ENCODE results near the gene MRPL10.

MRPL10 gene

GRCh38 chr17:47831003-47831933, at the start of gene MRPL10, which contains the start of gene LRRC46:
TSS of gene MRPL10 (minus strand) at chr17:47831541. CDS start at chr17:47831511, 30 bp downstream.
TSS of gene LRRC46 (plus strand) at chr17:47831670. CDS start at chr17:47831990, 320 bp downstream.
- peak; percentile 88 to 96 for DNase-seq

DNA sequence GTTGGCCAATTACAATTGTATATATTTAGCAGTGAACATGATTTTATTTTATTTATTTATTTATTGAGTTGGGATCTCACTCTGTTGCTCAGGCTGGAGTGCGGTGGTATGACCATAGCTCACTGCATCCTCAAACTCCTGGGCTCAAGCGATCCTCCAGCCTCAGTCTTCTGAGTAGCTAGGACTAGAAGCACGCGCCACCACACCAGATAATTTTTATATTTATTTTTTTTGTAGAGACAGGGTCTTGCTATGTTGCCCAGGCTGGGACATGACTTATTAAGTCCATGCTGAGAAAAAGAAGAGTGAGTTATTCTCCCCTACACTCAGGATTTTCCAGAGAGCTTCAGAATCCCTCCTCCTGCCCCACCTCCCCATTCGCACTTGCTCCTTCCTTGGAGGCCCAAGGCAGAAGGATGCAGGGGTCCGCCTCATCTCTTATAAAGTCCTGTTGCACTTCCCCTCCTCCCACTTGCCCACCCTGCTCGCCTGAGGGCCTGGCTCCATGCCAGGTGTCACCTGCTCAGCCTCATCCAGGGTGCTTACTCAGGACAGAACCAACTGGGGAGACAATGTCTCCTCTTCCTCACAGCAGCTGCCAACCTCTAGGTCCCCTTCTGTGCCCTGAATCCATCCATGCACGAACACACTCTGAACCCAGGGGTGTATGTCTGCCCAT, 48.6 kb upstream of the MRPL10 start:
- DNase-seq: no peak

DNA sequence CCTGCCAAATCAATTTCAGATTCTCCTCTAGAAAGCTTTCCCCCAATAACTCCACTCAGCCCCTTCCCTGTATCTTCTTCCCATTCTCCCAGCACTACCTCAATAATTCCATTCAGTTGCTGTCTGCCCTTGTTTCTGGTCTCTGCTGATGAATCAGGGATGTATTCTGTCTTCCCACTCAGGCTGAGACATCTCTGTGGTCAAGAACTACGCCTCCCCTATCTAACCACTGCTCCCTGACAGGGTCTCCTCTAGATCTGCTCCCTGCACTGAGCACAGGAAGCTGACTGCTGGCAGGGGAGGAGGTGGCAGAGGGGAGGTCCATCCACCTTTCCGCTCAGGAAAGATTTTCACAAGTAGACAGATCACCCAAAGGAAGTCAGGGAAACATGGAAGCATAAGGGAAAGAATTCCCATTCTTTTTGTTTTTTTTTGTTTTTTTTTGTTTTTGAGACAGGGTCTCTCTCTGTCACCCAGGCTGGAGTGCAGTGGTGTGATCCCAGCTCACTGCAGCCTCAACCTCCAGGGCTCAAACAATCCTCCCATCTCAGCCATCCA, 47.8 kb upstream of the MRPL10 start:
- DNase-seq: no peak

- DNase-seq: no peak
Observed at GRCh38 chr17:47878203-47879027, 47.1 kb upstream of the MRPL10 start.

GRCh38 chr17:47877368-47878034, 46.2 kb upstream of the MRPL10 start:
- no peak for DNase-seq

GRCh38 chr17:47875011-47875985, 44.0 kb upstream of the MRPL10 start:
- no peak for DNase-seq

DNA sequence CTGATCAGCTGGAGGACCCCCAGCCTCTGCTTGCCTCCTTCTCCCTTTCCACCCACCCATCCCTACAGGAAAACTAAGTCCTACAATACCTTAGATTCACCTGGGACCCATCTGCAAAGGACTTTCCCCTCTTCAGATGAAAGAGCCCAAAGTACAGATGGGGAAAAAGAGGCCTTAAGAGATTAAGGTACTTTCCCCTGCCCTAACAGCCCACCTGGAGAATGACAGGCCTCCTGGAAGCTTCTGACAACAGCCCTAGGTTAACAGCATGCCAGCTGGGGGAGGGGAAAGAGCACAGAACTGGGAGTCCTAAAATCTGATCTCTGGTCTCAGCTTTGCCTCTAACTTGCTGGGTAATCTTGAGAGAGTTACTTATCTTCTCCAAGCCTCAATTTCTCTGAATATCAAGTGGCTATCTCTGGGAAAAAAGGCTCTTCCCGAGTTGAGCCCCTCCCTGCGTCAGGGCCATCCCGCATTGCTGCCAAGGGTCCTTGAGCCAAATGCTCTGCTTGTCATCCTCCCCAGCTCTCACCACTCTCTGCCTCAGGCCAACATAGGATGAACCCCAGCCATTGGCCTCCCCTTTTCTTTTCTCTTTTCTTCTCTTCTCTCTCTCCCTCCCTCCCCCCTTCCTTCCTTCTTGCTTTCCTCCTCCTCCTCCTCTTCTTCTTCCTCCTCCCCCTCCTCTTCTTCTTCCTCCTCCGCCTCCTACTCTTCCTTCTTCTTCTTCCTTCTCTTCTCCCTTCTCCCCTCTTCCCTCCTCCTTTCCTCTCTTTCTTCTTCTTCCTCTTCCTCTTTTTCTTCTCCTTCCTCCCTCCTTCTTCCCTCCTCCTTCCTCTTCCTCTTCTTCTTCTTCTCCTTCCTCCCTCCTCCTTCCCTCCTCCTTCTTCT, 42.1 kb upstream of the MRPL10 start:
- no peak for DNase-seq

DNA sequence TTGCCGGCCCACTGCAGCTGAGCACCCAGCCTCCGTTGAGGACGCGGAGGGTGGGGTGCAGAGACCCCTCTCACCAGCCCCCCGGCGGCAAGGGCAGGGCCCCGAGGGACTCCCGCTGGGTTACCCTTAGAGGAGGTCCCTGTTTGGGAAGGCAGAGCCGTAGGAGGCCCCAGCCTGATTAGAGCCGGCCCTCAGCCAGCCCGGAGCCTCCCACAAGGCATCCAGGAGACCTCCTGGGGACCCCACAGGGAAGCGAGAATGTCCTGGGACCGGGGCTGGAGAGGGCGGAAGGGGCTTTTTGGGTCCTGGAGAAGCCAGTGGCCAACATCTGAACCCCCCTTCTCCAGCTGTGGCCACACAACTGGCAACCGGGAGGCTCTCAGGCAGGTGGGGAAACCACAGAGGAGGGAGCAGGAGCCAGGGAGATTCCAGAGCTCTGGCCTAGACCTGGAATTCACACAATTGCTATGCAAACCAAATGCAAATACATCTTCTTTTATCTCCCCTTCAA, 41.4 kb upstream of the MRPL10 start:
- no peak for DNase-seq

GRCh38 chr17:47872019-47872650, 40.8 kb upstream of the MRPL10 start:
- DNase-seq: no peak

GRCh38 chr17:47871048-47871447, 39.7 kb upstream of the MRPL10 start:
- DNase-seq: no peak

DNA sequence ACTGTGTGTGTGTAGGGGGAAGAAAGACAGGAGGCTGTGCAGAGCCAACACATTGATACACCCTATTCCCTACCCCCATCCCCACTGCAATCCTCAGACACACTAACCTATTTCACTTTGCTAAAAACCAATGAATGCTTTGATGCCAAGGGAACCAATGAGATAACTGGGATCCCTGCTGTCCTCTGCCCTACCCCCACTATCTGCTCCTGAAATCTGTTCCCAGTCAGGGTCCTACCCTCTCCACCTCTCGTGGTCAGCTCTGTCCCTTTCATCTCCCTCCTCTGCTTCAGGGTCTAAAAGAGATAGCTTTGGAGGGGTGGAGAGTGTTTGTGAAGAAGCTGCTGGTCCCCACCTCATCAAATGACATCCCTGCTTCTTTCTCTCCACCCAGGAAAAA, 38.7 kb upstream of the MRPL10 start:
- no peak for DNase-seq

DNA sequence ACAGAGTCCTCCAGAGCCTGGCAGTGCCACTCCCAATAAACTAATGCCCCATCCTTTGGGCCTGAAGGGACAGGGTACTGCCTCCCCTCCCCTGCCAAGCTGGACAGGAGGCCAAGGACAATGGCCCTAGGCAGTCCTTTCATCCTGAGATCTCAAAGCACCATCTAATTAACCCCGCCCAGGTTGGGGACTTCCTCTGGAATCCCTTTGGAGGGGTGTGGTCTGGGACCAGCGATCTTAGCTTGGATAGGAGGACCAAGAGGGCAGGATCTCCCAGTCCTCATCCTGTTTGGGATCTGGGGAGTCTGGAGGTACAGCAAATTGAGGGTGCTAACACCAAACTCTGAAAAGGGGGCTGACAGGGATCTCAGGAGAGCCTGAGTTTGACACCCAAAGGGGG, 37.8 kb upstream of the MRPL10 start:
- DNase-seq: no peak

DNA sequence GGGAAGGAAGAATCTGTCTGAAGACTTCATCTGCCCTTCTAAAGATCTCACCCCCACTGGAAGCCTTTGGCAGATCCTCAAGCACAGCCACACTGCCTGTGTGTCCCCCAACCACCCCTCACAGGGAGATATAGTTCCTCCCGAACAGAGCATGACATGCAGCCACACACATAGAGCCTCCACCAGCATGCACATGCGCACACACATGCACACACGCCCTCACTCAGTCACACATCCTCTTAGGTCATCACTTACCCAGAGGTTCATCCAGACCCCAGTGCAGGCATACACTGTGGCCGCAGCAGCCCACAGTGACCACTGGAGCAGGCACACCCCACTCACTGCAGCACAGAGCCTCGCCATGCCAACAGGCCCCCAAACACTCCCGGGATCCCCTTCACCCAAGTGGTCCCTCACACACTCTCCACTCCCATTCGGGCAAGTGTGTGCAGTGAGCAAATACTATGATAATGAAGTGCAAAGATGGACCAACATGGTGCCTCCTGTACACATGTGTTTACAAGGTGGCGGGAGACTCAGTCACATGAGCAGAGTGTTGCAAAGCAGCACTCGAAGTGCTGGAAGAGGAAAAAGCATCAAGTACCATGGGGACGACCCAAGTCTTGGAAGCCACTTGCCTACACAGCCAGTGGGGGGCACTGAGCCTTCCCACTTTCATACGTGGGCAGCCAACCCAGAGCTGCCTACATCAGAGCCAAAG, 36.6 kb upstream of the MRPL10 start:
- DNase-seq: no peak

GRCh38 chr17:47866941-47867340, 35.6 kb upstream of the MRPL10 start:
- no peak for DNase-seq

- DNase-seq: no peak
Observed at GRCh38 chr17:47864791-47865216, 33.5 kb upstream of the MRPL10 start.

DNA sequence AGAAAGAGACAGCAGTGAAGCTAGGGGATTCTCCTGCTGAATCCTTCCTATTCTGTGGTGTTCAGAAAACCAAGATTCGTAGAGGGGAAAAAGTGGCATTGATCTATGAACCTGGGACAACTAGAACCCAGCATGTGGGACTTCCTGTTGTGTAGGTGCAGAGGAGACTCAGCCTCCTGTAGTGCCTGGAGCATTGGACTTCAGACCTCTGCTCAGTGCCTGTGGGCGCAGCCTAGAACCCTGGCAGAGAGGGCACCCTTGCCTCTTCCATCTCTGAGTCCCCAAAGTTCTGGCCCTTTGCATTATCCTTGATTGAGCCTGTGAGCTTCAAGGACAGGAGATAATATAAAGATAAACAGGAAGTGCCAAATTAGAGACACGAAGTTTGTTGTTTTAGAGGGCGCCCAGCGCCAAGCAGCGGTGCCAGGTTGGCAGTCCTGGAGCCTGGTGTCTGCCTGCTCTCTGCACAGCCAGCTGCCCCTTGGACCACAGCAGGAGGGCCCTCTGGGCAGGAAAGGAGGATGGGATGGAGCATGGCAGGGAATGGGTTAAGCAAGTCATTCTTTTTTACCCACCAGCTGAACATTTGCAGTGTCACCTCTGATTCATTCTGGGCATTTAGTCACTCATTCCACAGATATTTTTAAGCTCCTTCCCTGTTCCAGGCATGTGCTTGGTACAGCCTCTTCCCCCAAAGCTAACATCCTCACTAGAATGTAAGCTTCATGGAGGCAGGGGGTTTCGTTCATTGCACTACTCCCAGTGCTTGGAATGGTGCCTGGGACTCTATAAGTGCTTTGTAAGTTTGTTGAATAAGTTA, 31.5 kb upstream of the MRPL10 start:
- DNase-seq: no peak

DNA sequence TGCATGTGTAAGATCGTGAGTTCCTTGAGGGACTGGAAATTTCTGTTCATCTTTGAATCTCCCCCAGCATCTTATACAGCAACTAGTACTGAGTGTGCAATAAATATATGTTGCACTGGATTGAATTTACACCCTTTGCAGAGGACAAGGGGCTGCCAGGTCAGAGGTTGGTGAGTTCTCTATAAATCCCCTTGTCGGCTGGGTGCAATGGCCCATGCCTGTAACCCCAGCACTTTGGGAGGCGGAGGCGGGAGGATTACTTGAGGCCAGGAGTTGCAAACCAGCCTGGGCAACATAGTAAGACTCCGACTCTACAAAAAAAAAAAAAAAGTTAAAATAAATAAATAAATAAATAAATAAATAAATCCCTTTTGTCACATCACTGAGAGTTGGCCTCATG, 29.0 kb upstream of the MRPL10 start:
- no peak for DNase-seq
